Fibroblast of the aortic adventitia (primary cell): ENCODE data around the gene SLPI. TPM values are rescaled to one million over a fixed set of nuclear protein-coding genes. Genes with fewer than 3 reads are reported as not detected.

Source experiments
- DNase-seq: peaks from one replicate; pipeline ENCODE4 v3.0.0-alpha.2; 2010; ENCODE audit warnings: low read depth
- H3K4me3 ChIP-seq: 2 replicates; pipeline ENCODE4 v1.5.1; 2011; ENCODE audit warnings: low read depth, mild to moderate bottlenecking, control low read depth, low read length, moderate library complexity
- CTCF ChIP-seq: IDR thresholded peaks from 2 replicates; pipeline ENCODE4 v1.5.1; 2011; ENCODE audit warnings: mild to moderate bottlenecking, low read length, control low read depth, inconsistent platforms; ENCODE audit not compliant: insufficient read depth
- total RNA-seq: library from RNA; depleted of rRNA; stranded (reverse); fragments of >200 nt; gene quantifications from 2 replicates; pipeline ENCODE4 v1.2.3, GENCODE V29; 2012; ENCODE audit warnings: low replicate concordance

SLPI gene
- total RNA-seq, 1 donor, result 0.63 TPM

GRCh38 chr20:45209924-45210323 lies 44.4 kb downstream of the SLPI start:
- DNase-seq, result no peak
- TF ChIP-seq CTCF, result no peak
- H3K4me3 ChIP-seq, result no peak overlapping the region

- TF ChIP-seq CTCF, result no peak
- DNase-seq, result no peak
- H3K4me3 ChIP-seq, result no peak within 1 kb of the TSS
Measured at GRCh38 chr20:45206725-45207124, 47.6 kb downstream of the SLPI start, which contains the start of gene SEMG1. SEMG1 (plus strand) TSS chr20:45207033; CDS start chr20:45207054, 21 bp downstream.

Other genes starting within 250 kb of the SLPI start
- gene KCNS1, start 153.4 kb downstream of the SLPI start, total RNA-seq, result 0.18 TPM in 1 of 2 replicates, not detected in the other
- gene WFDC5, start 139.4 kb downstream of the SLPI start, total RNA-seq, result not detected in 2 replicates
- gene WFDC12, start 130.1 kb downstream of the SLPI start, total RNA-seq, result not detected in 2 replicates
- gene PI3, start 79.7 kb downstream of the SLPI start, total RNA-seq, result not detected in 2 replicates
- gene SEMG1, start 47.5 kb downstream of the SLPI start, total RNA-seq, result not detected in 2 replicates
- gene SEMG2, start 33.2 kb downstream of the SLPI start, total RNA-seq, result not detected in 2 replicates
- not detected in 2 replicates for gene RBPJL, start 52.3 kb upstream of the SLPI start, total RNA-seq
- gene MATN4, start 53.7 kb upstream of the SLPI start, total RNA-seq, result not detected in 2 replicates
- 91.1 and 150 TPM in 2 replicates for gene SDC4, start 93.9 kb upstream of the SLPI start, total RNA-seq
- 27.9 and 29.4 TPM in 2 replicates for gene SYS1, start 108.6 kb upstream of the SLPI start, total RNA-seq
- 0.09 TPM in 1 of 2 replicates, not detected in the other for gene TP53TG5, start 123.8 kb upstream of the SLPI start, total RNA-seq
- gene DBNDD2, start 153.7 kb upstream of the SLPI start, total RNA-seq, result 1.3 and 4.6 TPM in 2 replicates
- gene PIGT, start 161.6 kb upstream of the SLPI start, total RNA-seq, result 19.9 and 67.4 TPM in 2 replicates
- gene WFDC2, start 215.2 kb upstream of the SLPI start, total RNA-seq, result not detected in 2 replicates